Left lung (tissue), 10 donors: Measurements from ENCODE around the gene SLC6A19. TPM values are rescaled to one million over a fixed set of nuclear protein-coding genes. Genes with fewer than 3 reads are reported as not detected.

Experiments
- ATAC-seq: fragments of 200-7000 bp; cut with Tn5 transposase; one replicate; pipeline ENCODE4 v1.9.1; 2020; ENCODE audit warnings: moderate library complexity
- DNase-seq, 4 donors: peaks; one replicate each; pipeline ENCODE4 v3.0.0-alpha.2; 2013 to 2020
- H3K27ac ChIP-seq, 2 donors: fragments of 200-600 bp; sonication (generic) in 1 of 2; one replicate each; pipeline versions ENCODE4 v1.5.0 to v1.8.0; 2020 to 2021
- H3K27me3 ChIP-seq, 2 donors: fragments of 200-600 bp; sonication (generic) in 1 of 2; one replicate each; pipeline versions ENCODE4 v1.5.0 to v1.8.0; 2020 to 2021
- H3K36me3 ChIP-seq, 2 donors: fragments of 200-600 bp; sonication (generic) in 1 of 2; one replicate each; pipeline versions ENCODE4 v1.5.0 to v1.8.0; 2020 to 2021
- H3K4me1 ChIP-seq, 2 donors: fragments of 200-600 bp; one replicate each; pipeline ENCODE4 v1.8.0; 2021
- H3K4me3 ChIP-seq, 2 donors: fragments of 200-600 bp; sonication (generic) in 1 of 2; one replicate each; pipeline versions ENCODE4 v1.5.0 to v1.8.0; 2020 to 2021; ENCODE audit warnings: mild to moderate bottlenecking in 1 of 2
- H3K9me3 ChIP-seq, 2 donors: fragments of 200-600 bp; sonication (generic) in 1 of 2; one replicate each; pipeline versions ENCODE4 v1.5.0 to v1.8.0; 2020 to 2021
- intact Hi-C, 2 donors: fragments of 100-400 bp; cut with DNase I; formaldehyde crosslinking; loops; one replicate each; pipeline versions ENCODE4 v1.11.2 to v1.14.2; 2022
- polyA plus RNA-seq, 6 donors: library from polyadenylated mRNA; unstranded; fragments of 120-200 nt; gene quantifications; one replicate each; pipeline ENCODE4 v1.2.1, GENCODE V29; 2013; ENCODE audit not compliant: insufficient read length in 6 of 6
- total RNA-seq, 2 donors: library from RNA; stranded (reverse); fragmentation: NEBNext Ultra II Directional; extraction: Animal tissue kit (Norgen Biotek cat#: 25700); gene quantifications; one replicate each; pipeline ENCODE4 v1.2.1, GENCODE V29; 2021
- TF ChIP-seq, protein P1 (sequence below), 2 donors: fragments of 200-600 bp; sonication (generic) in 1 of 2; IDR thresholded peaks; one replicate each; pipeline versions ENCODE4 v1.5.0 to v1.8.0; 2021; ENCODE audit warnings: antibody characterized with exemption in 2 of 2
- donor health status: DM: no; HTN: yes; CAD: no.
- donor health status: DM: no; HTN: no; CAD: no.

SLC6A19 gene
- total and polyA plus RNA-seq, 8 donors: 0.04 to 0.54 (median 0.19) TPM; not detected in 2

DNA sequence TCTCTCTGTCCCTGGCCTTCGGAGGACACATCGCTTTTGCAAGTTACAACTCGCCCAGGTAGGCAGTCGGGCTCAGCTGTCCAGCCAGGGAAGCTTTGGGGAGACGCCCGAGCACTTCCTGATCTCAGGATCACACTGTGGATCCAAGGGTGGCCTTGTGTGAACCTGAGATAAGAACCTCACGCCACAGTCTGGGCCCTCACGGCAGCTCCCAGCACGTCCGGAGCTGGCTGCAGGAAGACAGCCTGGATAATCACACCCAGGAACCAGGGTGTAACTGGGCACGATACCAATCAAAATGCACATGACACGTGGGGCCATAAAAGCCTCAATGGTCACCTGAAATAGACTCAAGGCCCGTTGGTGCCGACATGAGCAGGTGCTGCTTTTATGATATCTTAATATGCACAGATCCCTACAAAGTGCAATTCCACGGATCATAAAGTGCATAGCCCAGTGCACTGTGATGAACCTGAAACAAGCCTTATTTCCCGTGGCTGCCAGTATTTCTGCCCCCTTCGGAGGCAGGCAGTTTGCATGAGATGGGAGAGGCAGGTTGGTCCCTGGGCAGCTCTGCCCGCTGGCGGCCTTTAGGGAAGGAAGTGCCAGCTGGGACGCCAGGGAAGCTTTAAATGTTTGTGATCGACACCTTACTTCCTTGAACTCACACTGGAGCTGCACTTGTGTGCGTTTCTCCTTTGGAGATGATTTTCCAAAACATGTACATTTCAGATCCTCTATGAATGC lies 38.3 kb downstream of the SLC6A19 start:
- Histone ChIP-seq H3K9me3 (peaks cover 0 to 21% of the 10 kb centered on the region in 2 donors), H3K27ac (no peak overlapping the region), H3K27me3 (peaks cover 0 to 23% of the 10 kb centered on the region in 2 donors), H3K4me3 (no peak overlapping the region), H3K36me3 (no peaks in the 10 kb centered on the region), H3K4me1 (no peaks in the 10 kb centered on the region)
- TF ChIP-seq, protein P1, sequence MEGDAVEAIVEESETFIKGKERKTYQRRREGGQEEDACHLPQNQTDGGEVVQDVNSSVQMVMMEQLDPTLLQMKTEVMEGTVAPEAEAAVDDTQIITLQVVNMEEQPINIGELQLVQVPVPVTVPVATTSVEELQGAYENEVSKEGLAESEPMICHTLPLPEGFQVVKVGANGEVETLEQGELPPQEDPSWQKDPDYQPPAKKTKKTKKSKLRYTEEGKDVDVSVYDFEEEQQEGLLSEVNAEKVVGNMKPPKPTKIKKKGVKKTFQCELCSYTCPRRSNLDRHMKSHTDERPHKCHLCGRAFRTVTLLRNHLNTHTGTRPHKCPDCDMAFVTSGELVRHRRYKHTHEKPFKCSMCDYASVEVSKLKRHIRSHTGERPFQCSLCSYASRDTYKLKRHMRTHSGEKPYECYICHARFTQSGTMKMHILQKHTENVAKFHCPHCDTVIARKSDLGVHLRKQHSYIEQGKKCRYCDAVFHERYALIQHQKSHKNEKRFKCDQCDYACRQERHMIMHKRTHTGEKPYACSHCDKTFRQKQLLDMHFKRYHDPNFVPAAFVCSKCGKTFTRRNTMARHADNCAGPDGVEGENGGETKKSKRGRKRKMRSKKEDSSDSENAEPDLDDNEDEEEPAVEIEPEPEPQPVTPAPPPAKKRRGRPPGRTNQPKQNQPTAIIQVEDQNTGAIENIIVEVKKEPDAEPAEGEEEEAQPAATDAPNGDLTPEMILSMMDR (IDR thresholded peaks at IDR 0.05): no peak
- DNase-seq: no peak
- ATAC-seq: no peak
- intact Hi-C loops: no loop called here

DNA sequence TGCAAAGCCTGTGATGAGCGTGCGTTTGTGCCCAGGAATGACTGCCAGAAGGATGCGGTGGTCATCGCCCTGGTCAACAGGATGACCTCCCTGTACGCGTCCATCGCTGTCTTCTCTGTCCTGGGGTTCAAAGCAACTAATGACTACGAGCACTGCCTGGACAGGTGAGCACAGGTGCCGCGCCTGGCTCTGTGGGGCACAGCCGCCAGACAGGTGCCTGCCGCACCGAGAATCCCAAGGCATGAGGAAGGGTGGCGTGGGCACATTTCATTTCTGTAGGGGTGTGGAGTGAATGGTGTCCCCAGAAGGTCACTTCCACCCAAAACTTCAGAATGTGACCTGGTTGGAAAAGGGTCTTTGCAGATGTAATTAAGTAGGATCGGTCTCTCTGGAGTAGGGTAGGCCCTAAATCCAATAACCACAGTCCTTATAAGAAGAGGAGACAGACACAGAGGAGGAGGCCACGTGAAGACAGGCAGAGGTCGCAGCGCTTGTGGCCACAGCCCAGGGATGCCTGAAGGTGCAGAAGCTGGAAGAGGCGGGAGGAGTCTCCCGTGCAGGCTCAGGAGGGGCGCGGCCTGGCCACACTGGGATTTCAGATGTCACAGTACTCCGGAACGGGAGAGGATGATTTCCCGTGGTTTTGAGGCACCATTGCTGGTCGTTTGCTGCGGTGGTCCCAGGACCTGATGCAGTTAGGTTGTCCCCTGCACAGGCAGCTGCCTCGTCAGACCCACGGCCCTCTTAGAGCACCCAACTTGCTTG lies 39.3 kb downstream of the SLC6A19 start:
- H3K9me3 ChIP-seq: peaks cover 0 to 11% of the 10 kb centered on the region in 2 donors
- intact Hi-C loops: no loop called here
- no peaks in the 10 kb centered on the region for H3K36me3 ChIP-seq
- H3K4me3 ChIP-seq: no peak overlapping the region
- ATAC-seq (no peak), DNase-seq (no peak)
- peaks cover 3 to 33% of the 10 kb centered on the region in 2 donors for H3K27me3 ChIP-seq
- TF ChIP-seq, protein P1 (IDR thresholded peaks at IDR 0.05): no peak
- no peak overlapping the region for H3K27ac ChIP-seq
- H3K4me1 ChIP-seq: no peaks in the 10 kb centered on the region

DNA sequence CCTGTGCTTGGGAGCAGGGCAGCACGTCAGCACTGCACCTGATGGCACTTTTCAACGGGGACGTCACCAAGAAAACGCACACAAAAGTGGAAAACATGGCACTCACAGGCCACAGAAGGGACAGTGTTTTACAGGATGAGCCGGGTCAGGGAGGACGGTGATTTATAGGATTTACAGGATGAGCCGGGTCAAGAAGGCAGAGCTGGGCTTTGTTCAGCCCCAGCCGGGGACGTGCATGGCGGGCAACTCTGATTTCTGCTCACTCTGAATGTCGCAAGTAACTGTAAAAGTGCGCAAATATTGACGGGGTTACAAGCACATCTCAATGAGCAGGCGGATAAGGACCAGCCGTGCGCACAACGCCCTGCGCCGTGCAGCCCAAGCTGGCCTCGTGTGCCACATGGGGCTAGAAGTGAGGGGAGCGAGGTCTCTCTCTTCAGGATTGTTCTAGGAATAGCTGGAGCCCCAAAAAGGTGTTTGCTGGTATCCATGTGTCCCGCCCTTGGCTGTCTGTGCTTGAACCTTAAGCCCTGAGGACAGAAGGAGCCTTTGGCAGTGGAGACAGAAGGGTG lies 40.2 kb downstream of the SLC6A19 start:
- no peaks in the 10 kb centered on the region for H3K36me3 ChIP-seq
- TF ChIP-seq, protein P1 (IDR thresholded peaks at IDR 0.05): no peak
- peaks cover 12 to 42% of the 10 kb centered on the region in 2 donors for H3K27me3 ChIP-seq
- H3K9me3 ChIP-seq: peaks cover 0 to 2% of the 10 kb centered on the region in 2 donors
- intact Hi-C loops: no loop called here
- no peak for DNase-seq
- H3K4me1 ChIP-seq: no peaks in the 10 kb centered on the region
- ATAC-seq: no peak
- no peak overlapping the region for H3K4me3 ChIP-seq
- H3K27ac ChIP-seq: no peak overlapping the region

DNA sequence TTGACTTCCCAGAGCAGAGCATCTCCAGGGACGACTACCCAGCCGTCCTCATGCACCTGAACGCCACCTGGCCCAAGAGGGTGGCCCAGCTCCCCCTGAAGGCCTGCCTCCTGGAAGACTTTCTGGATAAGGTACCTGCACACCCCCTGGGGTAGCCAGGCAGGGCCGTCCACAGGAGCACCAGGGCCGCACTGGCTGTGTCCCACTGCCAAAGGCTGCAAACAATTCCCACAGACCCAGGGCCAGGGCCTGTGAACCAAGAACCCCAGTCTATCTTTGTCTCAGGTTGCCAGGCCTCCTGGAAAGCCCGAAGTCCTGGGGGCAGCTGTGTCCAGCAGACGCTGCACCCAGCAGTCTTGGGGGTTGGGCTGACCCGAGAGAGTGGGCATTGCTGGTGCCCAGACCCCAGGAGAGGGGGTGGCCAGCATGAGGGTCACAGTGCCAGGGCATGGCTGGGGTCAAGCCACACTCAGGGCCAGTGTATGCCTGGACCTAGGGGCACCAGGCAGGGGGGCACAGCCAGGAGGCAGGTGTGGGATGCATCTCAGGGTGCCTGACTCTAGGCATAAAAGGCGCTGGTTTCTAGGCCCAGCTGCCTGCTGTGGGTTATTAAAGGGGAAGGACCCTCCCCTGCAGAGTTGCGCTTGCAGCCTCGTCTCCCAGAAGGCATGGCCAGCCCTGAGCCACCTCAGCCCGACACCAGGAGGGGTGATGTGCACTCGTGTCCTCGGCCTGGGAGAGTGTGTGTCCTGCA lies 41.5 kb downstream of the SLC6A19 start:
- Histone ChIP-seq H3K9me3 (no peaks in the 10 kb centered on the region), H3K27ac (no peak overlapping the region), H3K36me3 (no peaks in the 10 kb centered on the region), H3K4me1 (no peaks in the 10 kb centered on the region), H3K27me3 (peaks cover 14 to 55% of the 10 kb centered on the region in 2 donors), H3K4me3 (no peak overlapping the region)
- intact Hi-C loops: no loop called here
- TF ChIP-seq, protein P1 (IDR thresholded peaks at IDR 0.05): no peak
- ATAC-seq: no peak
- no peak for DNase-seq
